NCI-H1092 treated with DMSO at 0.1 percent for 48 hours (cell line): ENCODE results near the gene TEDC1.
A peak's percentile ranks its signal among the peaks of the same experiment; 100 is the strongest.

Source experiments
- DNase-seq: peaks from one replicate; lab custom pipeline; 2025; lab: John Stamatoyannopoulos, UW

Gene TEDC1

DNA sequence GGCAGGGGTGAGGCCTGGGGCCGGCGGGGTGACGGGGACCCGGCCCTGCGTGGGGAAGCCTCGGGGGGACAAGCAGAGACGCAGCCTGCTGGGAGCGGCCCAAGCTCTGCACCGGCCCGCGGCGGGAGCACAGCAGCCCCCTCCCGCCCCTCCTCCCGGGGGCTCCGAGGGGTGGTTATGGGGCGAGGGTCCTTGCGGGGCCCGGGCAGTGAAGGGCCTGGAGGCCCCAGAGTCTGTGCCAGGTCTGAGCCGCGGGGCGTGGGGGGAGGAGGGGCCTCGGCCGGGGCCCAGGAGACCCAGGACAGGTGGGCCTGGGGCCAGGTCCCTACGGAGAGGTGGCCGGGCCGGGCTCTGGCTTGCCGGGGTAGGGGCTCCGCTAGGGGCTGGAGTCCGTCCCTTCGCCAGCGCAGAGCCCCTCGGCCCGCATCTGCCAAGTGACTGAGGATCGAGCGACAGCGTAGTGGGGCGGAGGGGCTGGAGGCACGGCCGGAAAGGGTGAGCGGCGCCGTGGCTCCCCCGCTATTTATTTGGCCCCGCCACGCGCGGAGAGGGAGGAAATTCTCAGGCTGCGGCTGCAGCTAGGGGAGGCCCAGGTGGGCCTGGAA, 35.8 kb downstream of the TEDC1 start:
- DNase-seq = no peak

DNA sequence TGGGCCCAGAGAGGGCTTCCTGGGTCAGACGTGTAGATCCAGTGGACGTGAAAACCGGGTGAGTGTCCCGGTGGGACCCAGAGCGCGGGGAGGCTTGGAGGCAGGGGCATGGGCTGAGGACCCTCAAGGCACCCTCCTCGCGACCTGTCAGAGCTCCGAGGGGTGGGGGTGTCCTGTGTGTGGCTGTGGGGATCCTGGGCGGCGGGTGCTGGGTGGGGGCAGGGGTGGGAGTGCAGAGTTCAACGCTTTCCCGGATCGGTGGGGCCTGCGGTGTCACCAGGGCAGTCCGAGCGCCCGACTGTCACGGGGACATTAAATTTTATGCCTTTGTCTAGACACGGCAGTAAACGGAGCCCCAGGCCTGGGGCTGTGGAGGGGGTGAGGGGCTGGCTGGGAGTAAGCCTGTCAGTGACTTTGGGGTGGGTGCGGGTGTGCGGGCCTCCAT, 36.4 kb downstream of the TEDC1 start:
- no peak for DNase-seq

DNA sequence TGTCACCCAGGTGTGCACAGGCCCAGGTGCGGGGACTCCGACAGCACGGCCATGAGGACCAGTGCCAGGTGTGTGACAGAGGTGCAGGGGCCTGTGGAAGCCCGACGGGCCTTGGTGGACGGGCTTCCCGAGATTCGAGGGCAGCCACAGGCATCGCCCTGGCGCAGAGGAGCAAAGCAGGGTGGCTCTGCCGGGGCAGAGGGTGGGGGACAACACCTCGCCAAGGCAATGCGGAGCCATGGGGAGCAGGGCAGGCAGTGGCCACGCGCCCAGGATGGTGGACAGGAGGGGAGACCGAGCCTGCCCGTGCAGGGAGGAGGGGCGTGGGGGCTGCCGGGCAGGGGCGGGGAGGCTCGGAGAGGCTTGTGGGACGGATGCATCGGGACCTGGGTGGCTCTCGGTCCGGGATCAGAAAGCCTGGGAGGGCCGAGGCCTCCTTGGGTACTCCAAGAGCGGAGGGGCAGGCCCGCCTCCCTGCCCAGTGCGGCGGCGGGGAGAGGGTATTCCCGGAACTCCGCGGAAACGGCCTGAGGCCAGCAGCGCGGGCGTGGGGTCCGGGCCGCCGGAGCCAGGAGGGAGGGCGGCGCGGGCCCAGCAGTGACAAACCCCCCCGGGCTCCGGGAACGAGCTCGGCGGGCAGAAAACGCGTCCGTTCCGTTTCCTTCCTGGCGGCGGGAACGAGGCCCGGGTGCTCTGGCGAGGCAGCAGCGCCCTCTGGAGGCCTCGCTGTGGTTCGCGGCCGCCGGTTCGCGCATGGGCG, 37.0 kb downstream of the TEDC1 start:
- peak; percentile 73 for DNase-seq

DNA sequence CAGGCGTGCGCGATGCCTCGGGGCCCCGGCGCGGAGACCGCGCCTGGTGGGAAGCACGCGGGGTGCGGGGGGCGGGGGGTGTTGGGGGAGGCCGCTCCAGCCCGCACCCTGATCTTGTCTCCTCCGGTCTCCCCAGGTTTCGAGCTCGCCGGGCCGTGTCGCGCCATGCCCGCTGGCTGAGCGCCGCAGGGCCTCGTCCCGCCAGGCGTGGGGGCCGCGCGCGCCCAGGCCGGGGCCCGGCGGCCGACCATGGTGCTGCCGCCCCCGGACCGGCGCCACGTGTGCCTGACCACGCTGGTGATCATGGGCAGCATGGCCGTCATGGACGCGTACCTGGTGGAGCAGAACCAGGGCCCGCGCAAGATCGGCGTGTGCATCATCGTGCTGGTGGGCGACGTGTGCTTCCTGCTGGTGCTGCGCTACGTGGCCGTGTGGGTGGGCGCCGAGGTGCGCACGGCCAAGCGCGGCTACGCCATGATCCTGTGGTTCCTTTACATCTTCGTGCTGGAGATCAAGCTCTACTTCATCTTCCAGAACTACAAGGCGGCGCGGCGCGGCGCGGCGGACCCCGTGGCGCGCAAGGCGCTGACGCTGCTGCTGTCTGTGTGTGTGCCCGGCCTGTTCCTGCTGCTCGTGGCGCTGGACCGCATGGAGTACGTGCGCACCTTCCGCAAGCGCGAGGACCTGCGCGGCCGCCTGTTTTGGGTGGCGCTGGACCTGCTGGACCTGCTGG, 37.7 kb downstream of the TEDC1 start:
- DNase-seq = no peak

DNA sequence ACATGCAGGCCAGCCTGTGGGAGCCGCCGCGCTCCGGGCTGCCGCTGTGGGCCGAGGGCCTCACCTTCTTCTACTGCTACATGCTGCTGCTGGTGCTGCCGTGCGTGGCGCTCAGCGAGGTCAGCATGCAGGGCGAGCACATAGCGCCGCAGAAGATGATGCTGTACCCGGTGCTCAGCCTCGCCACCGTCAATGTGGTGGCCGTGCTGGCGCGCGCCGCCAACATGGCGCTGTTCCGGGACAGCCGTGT, 38.2 kb downstream of the TEDC1 start:
- no peak for DNase-seq

DNA sequence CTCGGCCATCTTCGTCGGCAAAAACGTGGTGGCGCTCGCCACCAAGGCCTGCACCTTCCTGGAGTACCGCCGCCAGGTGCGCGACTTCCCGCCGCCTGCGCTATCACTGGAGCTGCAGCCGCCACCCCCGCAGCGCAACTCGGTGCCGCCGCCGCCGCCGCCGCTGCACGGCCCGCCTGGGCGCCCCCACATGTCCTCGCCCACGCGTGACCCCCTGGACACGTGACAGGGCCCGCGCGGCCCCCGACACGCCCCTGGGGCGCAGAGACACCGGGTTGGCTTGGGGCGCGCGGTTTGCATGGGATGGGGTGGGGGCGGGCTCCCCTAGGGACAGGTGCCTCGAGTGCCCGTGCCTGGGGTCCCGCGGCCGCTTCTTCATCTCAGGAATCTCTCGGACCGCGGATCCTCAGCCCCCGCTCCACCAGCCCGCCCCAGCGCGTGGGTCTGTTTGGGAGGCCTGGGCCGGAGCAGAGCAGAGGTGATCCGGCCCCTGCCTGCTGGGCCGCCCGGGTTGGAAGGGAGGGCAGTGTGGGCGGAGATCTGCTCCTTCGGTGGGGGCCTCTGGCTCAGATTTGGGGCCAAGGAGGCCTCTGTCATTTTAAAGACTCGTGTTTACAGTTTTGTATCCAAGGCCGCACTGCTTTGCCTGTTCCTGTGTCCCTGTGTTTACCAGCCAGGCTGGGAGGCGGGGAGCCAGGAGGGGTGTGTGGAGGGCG, 38.7 kb downstream of the TEDC1 start:
- no peak for DNase-seq

DNA sequence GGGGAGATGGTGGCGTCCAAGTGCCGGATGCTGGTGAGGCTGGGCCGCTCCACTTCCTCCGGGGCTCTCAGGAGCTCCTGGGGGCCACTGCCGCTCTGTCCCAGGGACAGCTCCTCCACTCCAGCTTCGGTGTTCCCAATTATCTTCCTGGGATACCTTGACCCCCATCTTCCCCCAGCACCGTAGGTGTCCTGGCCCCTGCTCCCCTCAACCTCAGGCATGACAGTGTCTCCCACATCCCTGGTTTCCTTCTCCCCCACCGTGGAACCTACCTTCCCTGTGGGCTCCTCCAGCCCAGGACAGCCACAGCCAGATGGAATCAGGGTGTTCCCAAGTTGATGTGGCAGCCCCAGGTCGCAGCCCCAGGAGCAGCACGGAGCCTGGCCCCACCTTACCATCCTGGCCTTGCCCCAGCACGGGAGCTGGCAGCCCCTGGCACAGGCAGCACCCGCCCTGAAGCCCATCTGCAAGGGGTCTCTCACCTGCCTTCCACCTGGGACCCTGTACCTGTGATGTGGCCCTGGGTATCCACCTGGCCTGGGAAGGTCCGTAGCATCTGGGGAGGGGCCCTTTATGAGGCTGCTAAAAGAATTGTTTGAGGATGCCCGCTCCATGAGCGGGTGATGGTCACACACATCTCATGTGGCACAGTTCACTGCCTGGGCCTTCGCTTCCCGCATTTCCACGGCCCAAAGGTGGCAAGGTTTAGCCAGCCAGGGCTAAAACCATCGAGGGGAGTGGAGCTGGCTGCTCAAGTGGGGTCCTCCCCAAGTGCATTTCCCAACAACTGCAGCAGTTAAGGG, 39.4 kb downstream of the TEDC1 start:
- no peak for DNase-seq

DNA sequence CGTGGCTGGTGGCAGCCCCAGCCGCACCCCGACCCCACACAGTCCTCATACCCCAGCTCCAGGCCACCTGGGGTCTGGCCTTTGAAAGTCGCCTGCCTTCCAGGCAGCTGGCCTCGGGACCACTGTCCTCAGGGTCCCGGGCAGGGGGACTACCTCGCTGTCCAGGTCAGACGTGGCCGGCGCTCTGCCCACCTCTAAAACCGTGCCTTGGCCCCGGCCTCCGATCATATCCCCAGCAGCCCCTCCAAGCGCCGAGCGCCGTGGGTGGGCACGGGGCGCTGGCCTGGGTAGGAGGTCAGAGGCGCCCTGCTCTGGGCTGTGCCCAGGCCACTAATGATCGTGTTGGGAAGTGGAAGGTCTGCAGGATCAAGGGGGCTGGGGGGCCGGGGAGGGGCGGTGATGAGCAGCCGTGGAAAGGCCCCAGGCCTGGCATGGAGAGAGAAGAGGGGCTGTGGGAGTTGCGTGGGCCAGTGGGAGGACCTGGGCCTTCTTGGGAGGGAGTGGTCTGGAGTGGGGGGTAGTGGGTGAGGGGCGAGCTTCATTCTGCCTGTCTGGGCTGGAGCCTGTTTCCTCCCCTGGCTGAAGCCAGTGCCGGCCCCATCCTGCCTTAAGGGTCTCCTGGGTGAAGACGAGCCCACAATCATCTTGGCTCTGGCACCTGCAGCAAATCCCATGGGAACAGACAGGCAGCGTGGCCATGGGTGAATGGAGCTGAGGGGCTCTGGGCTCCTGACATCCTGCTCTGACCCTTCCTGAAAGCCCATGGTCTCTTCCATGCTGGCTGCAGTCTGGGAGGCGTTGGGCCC, 40.2 kb downstream of the TEDC1 start:
- no peak for DNase-seq

DNA sequence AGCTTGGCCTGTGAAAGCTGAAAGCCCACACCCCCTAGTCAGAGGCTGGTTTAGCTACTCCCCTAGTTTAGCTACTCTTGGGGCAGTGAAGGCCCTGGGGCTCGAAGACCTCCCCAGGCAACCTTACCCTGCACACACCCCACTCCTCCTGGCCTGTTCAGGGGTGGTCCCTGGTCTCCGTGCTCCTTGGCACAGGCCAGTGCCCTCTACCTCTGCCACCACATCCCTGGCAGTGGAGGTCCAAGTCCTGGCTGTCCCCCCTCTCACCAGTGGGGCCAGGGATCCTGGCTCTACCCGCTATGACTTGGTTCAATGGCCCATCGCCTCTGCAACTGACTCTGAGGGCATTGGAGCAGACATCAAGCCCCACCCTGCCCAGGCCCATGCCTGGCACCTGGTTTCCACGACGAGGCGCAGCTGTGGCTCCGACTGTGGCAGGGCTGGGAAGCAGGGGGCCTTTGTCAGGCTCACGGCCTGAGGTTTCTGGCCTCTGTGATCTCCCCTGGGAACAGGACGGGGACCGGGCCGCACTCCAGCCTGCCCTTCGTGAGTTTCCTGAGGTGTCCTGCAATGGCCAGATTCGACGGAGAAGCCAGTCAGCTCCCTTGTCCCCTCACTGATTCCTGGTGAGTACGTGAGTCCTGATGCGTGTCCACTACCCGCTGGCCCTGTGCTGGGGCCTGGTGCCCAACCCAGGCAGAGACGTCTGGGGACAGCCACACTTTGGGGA, 41.0 kb downstream of the TEDC1 start:
- no peak for DNase-seq

DNA sequence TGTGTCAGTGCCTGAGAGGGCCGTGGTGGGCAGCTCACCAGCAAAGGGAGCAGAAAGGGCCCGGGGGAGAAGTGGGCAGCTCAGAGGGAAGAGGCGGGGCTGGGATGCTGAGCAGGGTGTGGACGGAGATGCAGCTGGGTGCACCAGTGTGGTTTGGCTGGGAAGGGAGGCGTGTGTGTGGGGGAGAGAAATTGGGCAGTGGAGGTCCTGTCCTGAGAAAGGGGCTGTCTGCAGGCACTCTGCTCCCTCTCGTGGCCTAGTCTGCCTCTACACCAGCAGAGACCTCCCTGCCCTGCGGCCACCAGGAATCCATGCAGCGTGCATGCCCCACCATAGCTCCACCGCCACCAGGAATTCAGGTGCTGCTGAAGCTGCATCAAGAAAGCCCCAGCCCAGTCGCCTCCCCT, 41.7 kb downstream of the TEDC1 start:
- no peak for DNase-seq

DNA sequence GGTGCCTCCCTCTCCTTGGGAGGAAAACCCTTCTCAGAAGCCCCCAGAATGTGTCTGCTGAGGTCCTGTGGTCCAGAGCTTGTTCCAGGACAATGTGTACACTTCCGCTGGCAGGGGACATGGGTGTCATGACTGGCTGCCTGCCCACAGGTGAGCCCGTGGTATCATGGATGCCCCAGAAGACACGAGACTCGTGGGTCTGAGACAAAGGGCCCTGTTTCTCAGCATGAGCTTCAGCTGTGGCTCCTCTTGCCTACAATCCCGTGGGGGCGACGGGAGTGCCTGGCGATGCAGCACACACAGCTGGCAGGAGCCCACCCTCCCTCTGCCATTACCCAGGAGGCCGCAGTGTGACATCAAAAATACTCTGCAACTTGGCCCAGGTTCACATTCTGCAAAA, 42.3 kb downstream of the TEDC1 start:
- no peak for DNase-seq

DNA sequence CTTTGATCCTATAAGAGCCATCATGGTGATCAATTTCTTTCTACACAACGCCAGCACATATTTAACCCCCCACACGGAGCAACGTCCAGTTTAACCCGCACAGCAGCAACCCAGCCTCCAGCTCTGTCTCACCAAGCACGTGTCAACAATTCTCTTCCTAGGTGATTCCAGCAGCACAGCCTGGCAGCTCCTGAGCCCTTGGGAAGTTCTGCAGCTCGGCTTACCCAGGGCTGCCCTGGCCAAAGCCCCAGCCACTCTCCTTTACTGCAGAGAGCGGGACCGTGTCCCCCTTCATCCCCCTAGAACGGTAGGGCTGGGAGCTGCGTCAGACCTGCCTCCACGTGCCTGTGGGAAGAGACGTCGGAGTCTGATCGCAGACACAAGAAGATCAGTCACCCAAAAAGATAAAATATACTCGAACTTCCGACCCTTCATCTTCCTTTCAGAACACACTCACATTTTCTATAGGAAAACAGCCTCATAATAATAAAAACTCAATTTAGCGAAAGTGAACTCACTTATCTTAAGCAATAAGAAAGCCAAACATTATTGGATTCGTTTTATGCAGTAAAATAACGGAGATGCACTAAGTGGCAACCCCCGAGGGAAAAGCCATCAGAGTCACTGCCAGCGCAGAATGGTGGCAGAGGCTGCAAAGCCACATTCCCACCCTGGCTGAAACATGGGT, 42.9 kb downstream of the TEDC1 start:
- no peak for DNase-seq

DNA sequence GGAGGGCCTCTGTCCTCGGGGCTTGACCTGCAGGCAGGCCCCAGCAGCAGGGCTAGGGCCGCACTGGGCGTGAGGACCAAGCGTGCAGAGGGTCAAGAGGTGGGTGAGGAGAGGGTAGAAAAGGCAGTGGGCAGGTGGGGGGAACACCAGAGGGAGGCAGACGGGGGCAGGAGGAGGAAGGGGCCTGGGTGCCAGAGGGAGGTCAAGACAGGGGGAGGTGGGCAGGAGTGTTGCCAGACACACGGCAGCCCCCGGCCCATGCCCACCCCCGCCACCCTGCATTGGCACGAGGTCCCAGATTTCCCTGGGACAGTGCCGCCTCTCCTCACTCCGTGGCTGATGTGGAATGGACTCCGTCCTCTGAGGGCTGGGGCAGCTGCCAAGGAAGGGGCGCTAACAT, 43.5 kb downstream of the TEDC1 start:
- no peak for DNase-seq

DNA sequence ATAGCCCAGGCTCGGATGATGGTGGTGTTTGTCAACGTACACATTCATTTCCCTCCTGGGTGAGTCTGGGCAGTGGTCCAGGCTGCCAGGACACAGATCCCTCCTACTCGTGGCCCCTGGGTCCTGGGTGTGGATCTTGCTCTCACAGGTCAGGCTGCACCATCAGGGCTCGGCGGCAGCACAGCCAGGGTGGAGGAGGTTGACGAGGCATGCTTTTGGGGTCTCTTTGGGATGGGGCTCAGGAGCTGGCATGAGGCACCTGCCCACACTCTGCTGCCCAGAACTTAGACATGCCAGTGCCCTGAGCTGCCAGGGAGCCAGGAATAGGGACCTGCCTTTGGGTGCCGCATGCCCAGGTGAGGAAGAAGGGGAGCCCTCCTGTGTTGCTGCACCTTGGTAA, 45.0 kb downstream of the TEDC1 start:
- DNase-seq = no peak

DNA sequence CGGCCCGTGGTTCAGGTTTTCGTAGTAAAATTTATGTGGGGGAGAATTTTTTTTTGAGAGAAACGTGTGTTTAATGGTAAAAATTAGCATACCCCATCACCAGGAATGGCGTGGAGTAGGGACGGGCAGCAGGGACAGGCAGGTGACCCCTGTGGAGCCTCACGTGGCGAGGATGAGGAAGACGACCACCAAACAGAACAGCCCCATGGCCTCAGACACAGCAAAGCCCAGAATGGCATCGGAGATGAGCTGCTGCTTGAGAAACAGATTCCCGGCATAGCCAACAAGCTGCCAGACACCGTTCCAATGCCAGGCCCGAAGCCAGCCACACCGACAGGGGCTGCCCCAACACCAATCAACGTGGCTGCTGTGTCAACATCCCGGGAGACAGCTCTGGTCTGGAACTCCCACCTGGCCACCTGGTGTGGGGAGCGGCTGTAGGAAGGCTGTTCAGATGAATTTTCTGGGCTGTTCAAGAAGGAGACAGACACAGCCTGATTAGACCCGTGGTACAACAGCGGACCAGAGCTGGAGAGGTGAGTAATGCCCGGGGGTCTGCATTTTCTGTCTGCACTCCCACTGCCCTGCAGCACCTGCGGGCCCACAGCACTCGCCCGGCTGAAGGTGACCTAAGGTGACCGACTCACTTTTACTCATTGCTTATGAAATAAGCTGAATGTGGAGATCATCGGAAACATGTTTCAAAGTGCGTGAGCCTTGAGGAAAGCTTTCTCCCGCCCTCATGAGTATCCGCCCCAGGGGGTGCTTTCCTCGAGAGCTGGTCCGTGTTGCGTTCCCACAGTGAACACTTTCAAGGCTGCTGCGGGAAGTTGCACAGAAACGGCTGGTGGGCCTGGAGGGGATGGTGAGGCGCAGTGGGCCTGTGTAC, 45.9 kb downstream of the TEDC1 start:
- DNase-seq = peak; percentile 6

DNA sequence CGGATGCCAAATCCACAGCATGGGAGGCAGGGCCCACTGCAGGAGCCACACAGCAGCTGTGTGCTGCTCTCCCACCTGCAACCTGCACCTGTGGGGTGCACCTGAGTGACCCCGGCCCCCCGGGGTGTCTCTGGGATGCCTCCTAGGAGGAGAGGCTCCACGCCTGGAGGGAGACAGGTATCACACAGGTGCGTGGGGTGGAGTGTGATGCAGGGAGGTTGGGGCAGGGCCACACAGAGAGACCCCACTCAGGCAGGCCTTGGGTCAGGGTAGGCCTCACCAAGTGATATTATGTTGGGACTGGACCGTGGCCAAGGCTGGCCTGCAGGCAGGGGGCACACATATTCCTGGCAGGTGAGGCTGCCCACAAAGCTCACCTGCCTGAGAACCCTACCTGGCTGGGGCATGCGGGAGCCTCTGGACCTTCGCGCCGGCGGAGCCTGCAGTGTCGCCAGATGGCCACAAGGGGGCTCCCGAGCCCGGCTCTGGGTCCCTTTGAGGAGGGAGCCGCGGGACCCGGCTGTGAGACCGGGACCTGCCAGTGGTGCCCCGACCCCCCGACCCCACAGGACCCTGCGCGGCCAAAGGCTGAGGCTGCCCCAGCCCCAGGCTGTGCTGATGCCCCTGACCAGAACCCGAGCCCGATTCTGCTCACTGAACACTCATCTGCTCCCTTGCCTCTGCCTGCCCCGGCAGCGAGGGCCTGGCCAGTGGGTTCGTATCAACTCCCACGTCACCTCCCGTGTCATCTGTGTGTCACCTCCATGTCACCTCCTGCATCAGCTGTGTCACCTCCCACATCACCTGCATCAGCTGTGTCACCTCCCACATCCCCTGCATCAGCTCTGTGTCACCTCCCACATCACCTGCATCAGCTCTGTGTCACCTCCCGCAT, 46.8 kb downstream of the TEDC1 start:
- DNase-seq = peak; percentile 17

DNA sequence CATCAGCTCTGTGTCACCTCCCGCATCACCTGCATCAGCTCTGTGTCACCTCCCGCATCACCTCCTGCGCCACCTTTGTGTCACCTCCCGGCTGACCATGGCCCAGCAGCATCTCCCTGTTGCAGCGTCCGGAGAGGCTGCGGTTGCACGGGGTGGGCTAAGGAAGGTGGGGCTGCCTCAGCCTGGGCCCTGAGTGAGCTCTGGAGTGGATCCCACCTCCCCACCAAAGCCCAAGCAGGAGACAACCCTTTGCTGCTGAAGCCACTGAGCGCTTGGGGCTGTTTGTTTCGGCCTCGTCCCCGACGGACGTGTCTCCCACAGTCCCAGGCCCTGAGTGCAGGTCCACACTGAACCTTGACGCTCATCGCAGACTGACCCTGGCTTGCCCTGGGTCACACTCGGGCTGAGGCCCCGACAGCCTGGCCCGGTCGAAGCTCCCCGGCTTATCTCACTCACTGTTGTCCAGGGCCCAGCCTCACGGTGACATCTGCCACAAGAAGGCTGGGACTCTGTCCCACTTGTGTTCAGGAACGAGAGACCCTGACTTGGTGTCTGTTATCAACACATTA, 47.5 kb downstream of the TEDC1 start:
- DNase-seq = no peak
